DMS 273 (cell line): ENCODE results near the gene UBE3C.
"Not testable (repeated sequence)": the region's sequence is repeated elsewhere in the genome, so short reads cannot be mapped to it uniquely, and the experiment has no call there.

Source experiments
- DNase-seq: peaks from one replicate; lab custom pipeline; 2025; ENCODE audit not compliant: unreplicated experiment; lab: John Stamatoyannopoulos, UW

The UBE3C gene

DNA sequence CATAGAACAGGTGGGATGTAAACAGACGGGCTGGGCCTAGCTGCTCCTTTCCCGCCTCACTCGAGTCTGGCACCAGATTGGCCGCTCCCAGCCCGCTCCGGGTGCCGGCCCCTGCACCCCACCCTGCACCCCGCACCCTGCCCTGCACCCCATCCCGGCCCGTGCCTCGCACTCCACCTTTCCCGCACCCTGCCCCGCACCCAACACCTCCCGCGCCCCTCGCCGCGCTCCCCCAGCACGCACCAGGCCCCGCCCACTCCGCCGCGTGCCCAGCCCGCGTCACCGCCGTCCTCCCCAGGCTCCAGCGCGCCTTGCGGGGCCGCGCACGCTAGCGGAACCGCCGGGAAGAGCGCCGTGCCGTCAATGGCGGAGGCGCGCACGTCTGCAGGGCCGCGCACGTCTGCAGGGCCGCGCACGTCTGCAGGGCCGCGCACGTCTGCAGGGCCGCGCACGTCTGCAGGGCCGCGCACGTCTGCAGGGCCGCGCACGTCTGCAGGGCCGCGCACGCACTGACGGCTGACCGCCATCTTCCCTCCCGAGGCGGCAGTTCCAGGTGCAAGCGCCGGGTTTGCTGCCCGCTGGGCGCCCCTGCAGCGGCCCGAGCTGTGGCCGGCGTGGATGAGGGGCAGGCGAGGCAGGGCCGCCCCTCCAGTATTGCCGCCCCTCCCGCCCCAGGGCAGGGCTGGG, at the start of gene UBE3C:
Gene UBE3C, plus strand, starts transcription at position 503 of the 687 bp plus-strand sequence. CDS start 347 bp downstream, outside the sequence.
- DNase-seq, result peak; percentile 99

DNA sequence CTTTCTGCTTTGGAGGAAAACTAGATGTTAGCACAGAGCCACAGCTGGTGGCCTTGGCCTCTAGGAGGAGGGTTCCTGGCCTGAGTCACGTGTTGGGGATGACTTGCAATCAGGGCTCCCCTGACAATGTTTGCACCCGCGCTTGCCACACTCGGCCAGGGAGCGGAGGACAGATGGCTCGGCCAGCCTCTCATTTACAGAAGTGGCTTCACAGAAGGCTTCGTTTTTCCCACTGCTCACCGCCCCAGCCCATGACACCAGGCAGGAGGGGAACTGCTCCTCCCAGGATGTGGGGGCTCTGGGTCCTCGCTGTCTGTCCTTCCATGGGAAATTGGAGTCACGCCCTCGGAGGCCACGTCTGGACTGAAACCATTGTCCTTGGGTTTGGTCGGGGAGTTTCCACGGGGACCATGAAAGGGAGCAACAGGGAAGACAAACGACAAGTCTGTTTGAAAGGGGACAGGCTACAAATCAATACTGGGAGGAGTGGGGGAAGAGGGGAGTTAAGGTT, 49.6 kb upstream of the UBE3C start:
- DNase-seq, result peak; percentile 67

DNA sequence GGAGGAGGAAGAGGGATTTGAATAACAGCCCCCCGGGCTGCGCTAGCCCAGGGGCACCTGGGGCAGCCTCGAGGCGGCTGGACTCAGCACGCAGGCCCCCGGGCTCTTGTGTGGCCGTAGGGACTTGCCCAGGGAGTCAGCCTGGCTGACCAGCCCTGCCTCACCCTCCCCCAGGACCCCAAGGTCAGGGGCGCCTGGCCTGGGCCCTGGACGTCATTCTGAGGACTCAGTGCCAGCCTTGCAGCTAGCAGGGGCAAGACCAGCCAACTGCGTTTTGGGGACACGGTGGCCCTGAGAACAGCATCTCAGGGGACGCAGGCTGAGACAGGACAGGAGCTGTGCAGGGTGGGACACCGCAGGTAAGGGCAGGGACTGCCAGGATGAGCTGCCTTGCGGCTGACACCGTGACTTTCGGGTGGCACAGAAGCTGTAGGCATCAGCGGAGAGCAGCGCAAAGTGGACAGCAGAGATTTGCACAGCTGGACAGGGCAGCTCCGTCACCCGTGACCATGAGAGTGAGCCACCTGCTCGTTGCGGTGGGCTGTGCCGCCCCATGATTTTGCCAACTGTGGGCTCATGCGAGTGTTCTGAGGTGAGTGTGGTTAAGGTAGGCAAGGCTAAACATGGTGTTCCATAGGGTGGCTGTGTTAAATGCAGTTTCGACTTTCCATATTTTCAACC, 48.1 kb upstream of the UBE3C start:
- no peak for DNase-seq

DNA sequence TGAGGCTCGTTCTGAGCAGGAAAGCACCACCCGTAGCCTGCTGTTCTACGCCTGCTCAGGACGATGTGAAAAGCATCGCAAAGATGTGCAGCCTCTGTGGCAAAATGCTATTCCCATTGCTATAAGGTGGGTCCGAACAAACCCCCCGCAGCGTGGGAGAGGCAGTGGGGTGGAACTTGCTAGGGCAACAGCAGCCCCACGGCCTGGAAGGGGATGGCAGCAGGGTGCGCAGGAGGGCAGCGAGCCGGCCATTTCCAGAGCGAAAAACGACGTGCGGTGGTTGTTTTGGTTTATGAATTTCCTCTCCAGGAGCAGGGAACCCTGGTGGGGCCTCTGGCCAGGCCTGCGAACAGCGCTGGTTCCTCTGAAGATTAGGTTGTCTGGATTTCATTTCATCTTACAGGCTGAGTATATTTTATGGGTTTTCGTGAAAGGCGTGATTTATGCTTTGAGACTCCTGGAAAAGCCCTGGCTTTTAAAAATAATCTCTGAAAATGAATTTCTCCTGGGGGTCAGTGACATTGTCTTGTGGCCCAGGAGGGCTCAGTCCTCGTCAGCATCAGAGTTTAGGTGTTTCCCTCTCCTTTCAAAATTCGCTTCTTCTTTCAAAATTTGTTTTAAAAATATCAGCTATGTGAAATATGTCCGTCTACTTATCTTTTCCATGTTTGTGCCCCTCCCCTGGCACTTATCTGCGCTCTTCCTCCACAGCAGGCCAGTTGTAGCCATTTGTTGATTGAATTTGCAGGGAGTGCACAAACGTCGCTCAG, 42.3 kb upstream of the UBE3C start:
- DNase-seq, result no peak

DNA sequence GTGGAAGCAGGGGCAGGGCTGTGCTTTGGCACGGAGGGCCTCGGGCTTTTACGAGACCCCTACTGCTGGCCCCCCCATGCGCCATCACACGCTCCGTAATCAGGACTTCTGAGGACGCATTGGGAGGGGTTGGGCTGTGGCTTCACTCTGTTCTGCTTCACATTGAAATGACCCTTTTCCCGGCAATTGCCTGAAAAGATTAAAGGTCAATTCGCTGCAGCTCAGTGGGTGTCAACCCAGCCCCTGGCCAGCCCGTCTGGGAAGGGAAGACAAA, 41.7 kb upstream of the UBE3C start:
- DNase-seq, result no peak

DNA sequence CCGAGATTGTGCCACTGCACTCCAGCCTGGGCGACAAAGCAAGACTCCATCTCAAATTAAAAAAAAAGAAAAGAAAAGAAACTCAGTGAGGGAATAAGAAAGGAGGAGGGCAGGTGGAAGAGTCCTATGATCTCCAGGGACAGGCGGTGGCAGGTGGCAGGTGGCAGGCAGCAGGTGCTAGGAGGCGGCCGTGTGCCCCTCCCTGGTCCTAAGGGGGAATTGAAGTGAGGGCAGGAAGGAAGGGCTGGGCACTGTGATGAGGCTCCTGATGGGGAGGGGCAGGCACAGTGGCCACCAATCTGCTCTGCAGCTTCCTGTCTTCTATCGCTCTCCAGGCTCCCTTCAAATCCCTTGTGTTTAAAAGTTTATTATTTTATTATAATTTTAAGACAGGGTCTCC, 41.2 kb upstream of the UBE3C start:
- no peak for DNase-seq

DNA sequence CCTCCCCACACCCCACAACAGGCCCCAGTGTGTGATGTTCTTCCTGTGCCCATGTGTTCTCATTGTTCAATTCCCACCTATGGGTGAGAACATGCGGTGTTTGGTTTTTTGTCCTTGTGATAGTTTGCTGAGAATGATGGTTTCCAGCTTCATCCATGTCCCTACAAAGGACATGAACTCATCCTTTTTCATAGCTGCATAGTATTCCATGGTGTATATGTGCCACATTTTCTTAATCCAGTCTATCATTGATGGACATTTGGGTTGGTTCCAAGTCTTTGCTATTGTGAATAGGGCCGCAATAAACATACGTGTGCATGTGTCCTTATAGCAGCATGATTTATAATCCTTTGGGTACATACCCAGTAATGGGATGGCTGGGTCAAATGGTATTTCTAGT, 38.7 kb upstream of the UBE3C start:
- not testable (repeated sequence) for DNase-seq

DNA sequence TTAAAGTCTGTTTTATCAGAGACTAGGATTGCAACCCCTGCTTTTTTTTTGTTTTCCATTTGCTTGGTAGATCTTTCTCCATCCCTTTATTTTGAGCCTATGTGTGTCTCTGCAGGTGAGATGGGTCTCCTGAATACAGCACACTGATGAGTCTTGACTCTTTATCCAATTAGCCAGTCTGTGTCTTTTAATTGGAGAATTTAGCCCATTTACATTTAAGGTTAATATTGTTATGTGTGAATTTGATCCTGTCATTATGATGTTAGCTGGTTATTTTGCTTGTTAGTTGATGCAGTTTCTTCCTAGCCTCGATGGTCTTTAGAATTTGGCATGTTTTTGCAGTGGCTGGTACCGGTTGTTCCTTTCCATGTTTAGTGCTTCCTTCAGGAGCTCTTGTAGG, 35.1 kb upstream of the UBE3C start:
- not testable (repeated sequence) for DNase-seq

DNA sequence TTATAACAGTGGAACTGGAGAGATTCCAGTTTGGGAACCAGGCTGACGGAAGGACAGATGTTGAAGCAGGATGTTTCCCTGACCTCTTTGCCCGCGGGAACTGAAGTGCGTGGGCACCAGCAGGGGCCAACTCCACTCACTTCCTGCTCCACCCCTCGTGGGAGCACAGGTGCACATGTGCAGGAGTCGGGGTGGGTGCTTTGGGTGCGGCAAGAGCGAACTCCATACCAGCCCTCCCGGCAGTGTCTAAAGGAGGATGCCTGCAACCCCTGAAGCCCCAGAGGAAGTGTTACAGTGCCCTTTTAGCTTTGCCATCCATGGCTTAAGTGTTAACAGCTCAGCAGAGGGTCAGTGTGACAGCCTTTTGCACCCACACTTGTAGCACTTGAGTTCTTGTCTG, 27.4 kb upstream of the UBE3C start:
- DNase-seq, result no peak

DNA sequence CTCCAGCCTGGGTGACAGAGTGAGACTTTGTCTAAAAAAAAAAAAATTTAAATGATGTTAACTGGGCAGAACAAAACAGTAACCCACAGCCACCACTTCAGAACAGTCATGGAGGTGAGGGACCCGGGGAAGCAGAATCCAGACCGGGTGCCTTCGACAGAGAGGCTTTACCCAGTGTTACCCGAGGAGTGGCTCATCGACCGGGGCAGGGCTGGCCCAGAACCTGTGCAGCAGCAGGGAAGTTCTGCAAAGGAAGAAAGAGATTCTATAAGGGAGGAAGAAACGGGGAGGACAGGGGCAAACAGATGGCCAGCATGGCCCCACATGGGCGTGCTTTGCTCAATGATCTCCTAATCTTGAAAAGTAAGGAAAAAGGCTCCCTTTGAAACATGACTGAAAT, 26.0 kb upstream of the UBE3C start:
- DNase-seq, result no peak

DNA sequence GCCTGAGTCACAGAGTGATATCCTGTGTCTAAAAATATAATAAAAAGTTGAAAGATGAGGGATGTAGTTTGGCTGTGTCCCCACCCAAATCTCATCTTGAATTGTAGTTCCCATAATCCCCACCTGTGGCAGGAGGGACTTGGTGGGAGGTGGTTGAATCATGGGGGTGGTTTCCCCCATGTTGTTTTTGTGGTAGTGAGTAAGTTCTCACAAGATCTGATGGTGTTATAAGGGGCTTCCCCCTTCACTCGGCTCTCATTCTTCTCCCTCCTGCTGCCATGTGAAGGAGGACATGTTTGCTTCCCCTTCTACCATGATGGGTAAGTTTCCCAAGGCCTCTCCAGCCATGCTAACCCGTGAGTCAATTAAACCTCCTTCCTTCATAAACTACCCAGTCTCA, 25.1 kb upstream of the UBE3C start:
- no peak for DNase-seq

DNA sequence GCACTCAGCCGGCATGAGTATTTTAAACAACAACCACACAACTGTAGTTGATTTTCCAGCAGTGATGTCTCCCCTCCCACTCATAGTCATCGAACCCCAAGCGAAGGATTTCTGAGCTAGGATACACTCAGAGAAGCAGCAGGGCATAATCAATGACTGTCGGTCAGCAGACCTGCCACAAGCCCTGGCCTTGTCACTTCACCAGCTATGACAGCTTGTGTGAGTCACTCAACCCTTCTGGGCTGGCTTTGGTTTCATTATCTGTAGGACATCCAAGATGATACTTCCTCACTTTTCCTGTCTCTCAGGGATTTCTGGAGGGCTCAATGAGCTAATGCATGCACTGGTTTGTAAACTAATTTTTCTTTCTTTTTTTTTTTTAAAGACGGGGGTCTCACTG, 22.0 kb upstream of the UBE3C start:
- DNase-seq, result no peak

DNA sequence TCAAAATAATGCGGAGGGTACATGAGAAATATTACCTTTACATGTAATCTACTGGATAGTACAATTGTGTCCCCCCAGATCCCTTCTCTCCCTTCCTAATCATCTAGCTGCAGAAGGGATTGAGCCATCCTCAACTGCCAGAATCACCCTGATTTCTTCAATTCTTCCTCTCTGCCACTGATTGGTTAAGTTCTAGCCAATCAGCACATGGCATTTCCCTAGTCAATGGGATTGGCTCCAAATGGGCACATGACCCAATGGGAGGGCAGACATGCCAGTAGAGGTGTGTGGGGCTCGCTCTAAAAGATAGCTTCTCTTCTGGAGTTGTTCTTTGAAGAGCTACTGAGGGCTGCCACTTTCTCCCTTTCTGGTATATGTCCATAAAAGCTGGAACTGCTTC, 20.9 kb upstream of the UBE3C start:
- no peak for DNase-seq

DNA sequence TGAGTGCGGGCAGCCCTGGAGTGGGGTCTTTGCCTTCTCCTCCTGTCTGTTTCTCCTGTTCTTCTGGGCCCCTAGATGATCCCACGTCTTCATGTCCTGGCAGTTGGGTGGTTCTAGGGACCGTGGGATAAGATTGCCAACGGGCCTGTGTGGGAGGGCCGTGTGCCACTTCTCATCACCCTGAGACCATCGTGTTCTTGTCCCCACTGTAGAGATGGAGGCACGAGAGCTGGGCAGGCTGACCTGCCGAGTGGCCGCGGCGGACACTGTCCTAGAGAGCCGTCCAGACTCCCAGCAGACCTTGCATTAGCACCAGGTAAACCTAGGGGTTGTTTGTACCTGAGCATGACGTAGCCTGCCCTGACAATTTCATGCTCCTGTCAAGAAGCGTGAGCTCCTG, 18.5 kb upstream of the UBE3C start:
- DNase-seq, result no peak

DNA sequence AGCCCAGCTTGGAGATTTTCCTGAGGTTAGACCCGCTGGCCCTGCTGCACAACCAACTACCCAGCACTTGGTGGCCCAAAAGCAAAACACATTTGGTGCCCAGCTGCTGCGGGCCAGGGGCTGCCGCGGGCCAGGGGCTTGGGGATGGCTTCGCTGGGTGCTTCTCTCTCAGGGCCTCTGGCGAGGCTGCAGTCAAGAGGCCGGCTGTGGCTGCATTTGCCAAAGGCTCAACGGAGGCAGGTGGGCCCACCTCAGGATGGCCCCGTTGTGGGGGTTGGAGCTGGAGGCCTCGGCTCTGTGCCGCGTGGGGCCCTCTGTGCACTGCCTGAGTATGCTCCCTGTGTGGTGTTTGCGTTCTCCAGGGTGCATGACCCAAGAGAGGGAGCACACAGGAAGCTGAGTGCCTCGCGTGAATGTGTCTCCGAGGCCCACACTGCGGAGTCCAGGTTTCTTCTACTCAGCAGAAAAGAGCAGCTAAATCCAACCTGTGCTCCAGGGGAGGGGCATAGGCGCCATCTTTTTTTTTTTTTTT, 17.5 kb upstream of the UBE3C start:
- DNase-seq, result no peak

DNA sequence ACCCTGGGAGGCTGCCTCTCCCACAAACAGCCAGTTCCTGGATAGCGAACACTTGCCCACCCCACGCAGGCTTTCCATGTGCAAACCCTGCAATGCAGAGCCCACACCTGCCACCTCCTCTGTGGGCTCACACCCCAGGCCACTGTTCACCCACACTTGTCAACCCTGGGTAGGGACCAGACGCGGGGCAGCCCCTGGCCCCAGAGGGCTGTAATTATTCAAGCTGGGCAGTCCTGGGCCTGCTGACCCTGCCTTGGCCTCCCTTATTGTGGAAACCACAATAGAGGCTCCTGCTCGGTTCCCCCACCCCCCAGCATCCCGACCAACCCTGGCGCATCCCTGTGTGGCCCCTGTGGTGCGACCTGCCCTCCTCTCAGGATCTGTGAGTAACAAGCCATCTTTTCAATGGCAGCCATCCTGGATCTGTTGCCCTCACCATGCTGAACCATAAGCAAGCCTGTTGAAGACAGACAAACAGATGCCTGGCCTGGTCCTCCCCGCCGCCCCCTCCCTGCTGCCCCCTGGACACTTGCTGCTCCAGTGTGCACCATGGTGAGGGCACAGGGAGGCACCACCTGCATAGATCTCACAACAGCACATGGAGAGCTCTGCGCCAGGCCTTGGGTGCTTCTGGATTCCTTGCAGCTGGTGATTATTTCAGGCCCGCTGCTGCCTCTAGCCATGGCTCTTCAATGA, 15.8 kb upstream of the UBE3C start:
- no peak for DNase-seq

DNA sequence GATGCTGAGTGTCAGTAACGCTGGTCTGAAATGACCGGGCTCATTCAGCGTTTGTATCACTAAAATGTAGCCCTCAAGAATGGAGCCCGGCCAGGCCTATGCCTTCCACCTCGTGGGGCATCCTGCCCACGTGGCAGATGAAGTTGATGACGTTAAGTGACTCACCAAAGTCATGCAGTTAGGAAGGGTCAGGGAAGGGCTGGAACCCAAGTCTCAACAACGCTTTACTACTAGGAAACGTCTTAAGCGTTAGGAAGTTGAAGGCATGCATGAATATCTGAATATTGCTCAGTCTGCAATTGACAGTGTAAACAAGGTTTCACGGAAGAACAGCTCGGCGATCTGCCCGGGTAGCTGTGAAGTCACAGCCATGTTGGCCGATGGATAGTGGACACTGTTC, 14.0 kb upstream of the UBE3C start:
- no peak for DNase-seq

DNA sequence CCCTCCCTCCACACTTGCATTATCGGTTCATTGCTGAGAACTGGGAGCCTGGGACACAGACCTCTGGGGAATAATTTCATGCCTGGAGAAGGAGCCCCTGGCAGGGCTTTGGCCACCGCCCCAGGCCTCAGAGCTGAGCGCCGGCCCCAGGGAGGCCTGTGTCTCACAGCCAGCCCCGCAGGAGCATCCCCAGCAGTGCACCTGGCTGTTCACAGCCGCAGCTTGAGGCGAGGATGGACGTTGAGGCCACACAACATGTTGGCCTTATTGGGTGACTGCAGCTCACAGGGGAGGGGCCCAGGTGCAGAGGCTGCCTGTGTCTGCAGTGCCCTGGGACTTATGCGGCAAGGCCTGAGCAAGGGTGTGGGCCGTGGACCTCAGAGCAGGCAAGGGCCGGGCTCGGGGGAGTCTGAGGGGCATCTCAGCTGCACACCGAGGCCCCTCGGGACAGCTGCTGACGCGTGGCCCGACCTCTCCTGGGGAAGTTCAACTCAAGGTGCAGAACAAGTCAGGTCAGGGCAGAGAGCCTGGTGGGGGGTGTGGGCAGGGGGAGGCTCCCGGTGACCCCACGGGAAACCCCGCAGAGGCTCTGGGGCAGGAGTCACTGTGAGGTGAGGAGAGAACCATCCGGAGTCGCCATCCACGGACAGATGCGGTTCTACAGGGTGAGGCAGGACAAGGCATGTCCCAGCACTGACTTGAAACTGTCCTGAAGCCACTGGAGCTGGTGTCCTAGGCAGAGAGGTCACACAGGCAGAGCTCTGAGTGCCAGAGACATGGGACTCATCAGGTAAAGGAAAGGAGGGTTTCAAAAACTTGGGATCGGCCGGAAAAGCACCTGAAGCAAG, 13.1 kb upstream of the UBE3C start:
- DNase-seq, result no peak

DNA sequence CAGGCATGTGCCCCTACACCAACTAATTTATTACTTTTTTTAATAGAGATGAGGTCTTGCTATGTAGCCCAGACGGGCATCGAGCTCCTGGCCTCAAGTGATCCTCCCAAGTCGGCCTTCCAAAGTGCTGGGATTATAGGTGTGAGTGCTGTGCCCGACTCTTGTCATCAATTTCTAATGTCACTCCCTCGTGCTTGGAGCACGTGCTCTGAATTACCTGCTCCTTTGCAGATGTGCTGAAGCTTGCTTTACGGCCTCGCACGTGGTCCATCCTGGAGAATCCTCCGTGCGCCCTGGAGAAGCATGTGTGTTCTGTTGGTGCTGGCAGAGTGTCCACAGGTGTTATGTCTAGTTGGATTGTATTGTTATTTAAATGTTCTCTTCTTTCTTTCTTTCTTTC, 11.8 kb upstream of the UBE3C start:
- DNase-seq, result no peak

DNA sequence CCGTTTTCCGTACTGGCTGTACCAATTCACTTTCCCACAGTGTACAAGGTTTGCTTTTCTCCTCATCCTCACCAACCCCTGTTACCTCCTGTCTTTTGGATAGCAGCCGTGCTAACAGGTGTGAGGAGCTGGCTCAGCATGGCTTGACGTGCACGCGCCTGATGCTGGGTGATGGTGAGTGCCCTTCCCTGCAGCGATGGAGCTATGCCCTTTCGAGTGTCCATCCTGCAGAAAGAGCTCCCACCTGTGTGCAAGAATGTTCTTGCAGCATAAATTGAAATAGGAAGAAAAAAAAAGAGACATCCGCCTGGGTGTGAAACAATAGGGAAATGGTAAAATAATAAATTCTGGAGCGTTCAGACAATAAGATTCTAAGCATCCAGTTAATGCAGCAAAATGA, 9.5 kb upstream of the UBE3C start:
- no peak for DNase-seq
